ENCODE measurements around the gene TIGD7. TPM values are rescaled to one million over a fixed set of nuclear protein-coding genes. Genes with fewer than 3 reads are reported as not detected.

TIGD7 gene, protein sequence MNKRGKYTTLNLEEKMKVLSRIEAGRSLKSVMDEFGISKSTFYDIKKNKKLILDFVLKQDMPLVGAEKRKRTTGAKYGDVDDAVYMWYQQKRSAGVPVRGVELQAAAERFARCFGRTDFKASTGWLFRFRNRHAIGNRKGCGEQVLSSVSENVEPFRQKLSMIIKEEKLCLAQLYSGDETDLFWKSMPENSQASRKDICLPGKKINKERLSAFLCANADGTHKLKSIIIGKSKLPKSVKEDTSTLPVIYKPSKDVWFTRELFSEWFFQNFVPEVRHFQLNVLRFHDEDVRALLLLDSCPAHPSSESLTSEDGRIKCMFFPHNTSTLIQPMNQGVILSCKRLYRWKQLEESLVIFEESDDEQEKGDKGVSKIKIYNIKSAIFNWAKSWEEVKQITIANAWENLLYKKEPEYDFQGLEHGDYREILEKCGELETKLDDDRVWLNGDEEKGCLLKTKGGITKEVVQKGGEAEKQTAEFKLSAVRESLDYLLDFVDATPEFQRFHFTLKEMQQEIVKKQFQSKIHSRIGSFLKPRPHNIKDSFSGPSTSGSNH
- total RNA-seq = 2.3 TPM in 2 replicates

DNA sequence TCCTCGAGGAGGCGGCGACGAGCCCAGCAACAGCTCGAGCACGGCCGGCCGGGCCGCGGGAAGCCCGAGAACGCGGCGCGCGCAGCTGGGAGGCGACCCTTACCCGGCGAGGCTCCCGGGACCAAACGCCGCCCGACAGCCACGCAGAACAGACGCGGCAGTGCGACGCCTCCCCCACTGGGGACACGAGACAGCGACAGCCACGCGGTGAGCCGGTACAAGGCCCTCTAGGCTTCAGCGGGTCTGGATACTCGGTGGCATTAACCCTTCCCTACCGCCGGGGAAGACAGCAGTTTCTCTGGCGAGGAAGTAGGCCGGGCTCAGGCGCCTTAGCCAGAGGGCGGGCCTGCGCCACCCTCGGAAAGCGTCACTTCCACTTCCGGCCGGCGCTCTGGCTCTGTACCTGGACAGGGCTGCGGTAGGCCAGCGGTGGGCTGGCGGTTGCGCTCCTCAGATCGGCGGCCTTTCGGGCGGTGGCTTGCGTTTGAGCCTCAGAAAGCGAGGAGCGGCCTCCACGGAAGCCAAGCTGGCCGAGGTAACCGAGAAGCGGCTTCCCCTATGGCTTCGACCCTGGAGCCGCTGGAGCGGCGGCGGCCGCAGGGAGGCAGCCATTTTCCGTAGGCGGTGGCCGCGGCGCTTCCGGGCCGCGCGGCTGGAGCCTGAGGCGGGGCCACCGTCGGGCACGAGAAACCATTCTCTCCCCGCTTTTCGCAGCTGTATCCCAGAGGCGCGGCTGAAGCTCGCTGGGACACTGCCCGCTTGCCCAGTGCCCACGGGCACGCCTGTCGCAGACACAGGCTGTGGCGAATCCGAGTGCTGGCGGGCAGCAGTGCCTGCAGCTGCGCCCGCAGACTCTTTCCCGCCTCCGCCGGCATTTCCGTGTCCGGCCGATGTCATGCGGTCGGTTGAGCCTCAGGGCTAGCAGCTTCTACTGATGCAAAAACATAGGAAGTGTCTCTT is at the start of gene TIGD7, which contains the start of gene ZNF75A:
Gene TIGD7, minus strand, starts transcription at position 322 of the 960 bp plus-strand sequence. CDS start 4,816 bp downstream, outside the sequence.
Gene ZNF75A, plus strand, starts transcription at position 389 of the 960 bp plus-strand sequence. CDS start 2,932 bp downstream, outside the sequence.

DNA sequence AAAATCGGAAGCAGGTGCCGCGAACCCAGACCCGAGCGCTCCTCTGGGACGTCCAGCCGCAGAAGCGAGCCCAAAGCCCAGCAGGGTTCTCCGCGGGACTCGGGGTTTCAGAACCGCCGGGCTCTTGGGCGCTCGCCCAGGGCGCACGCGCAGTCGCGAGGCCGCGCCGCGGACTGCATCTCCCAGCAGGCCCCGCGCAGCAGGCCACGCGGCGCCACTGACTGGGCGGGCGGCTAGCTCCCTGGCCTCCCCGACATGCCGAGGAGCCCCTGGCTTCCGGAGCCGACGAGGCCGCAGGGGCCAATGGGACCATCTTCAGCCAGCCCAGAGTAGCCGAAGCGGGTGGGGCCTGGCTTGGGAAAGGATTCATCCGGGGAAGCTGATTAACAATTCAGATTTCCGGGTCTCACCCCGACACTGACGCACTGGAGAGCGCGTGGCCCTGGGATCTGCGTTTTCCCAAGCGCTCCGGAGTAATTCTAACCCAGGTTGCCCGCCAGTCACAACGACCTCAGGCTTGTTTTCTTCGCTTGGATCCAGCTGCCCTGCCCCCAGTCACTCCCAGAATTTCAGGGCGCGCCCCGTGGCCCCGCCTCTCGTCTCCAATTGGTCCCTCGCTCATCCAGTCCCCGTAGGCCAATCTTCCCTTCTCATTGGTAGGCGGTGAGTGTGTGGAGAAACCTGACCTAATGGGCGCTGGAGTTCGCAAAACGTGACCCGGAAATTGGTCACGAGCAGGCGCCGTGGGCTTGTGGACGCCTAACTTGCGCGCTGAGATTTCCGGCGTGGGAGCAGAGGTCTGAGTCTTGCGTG is 22.3 kb downstream of the TIGD7 start, which contains the start of gene ZNF263:
Gene ZNF263, plus strand, starts transcription at position 762 of the 813 bp plus-strand sequence. CDS start 328 bp downstream, outside the sequence.

DNA sequence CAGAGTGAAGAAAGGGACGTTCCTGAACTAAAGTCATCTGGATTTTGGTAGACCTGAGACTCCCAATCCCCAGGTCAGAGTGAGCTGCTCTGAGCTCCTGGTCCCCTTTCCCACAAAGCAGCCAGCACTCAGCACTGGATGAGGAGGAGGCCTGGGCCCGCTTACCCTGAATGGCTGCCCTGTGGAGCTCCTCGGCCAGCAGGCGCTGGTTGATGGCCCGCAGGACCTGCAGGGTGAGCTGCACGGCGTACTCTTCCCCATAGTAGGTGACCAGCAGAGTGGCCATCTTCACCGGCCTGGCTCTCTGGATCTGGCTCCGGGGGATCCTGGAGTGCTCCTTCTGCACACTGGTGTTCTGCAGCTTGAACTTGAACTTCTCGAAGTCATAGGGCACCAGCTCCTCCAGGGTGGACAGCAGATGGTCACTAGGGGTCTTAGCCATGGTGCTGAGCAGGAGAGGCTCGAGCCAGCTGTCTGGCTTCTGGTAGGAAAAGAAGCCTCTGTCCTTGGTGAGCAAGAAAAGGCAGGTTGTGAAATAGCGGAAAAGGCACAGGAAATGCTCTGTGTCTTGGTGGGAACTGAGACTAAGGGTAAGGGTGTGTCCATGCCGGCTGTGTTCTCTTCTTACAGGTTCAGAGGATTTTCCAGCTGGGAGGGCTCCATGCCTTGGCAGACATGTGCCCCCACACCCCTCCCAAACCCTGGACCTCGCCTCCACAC is 48.9 kb downstream of the TIGD7 start, which contains the start of gene MEFV:
Gene MEFV, minus strand, starts transcription at position 488 of the 720 bp plus-strand sequence. Its CDS starts 46 bp downstream, at position 442.

Other genes starting within 250 kb of the TIGD7 start
- 10.7 and 13.4 TPM in 2 replicates for gene IL32, start 239.8 kb downstream of the TIGD7 start, total RNA-seq
- not detected in 2 replicates for gene ZSCAN10, start 206.1 kb downstream of the TIGD7 start, total RNA-seq
- gene ZNF205, start 192.8 kb downstream of the TIGD7 start, total RNA-seq = 10.3 and 10.6 TPM in 2 replicates
- gene ZNF213, start 170.4 kb downstream of the TIGD7 start, total RNA-seq = 6.2 and 8.9 TPM in 2 replicates
- not detected in 2 replicates for gene OR1F1, start 117.2 kb downstream of the TIGD7 start, total RNA-seq
- gene ZNF200, start 70.3 kb downstream of the TIGD7 start, total RNA-seq = 6.1 and 9.9 TPM in 2 replicates
- not detected in 2 replicates for gene MEFV, start 48.8 kb downstream of the TIGD7 start, total RNA-seq
- gene ZNF263, start 21.9 kb downstream of the TIGD7 start, total RNA-seq = 38.0 and 49.0 TPM in 2 replicates
- gene ZNF75A, start 67 bp upstream of the TIGD7 start, total RNA-seq = 8.9 and 20.7 TPM in 2 replicates
- gene OR2C1, start 50.5 kb upstream of the TIGD7 start, total RNA-seq = 0.77 TPM in 1 of 2 replicates, not detected in the other
- 10.3 and 12.1 TPM in 2 replicates for gene ZSCAN32, start 95.6 kb upstream of the TIGD7 start, total RNA-seq
- gene ZNF174, start 95.8 kb upstream of the TIGD7 start, total RNA-seq = 6.6 and 7.0 TPM in 2 replicates
- gene ZNF597, start 138.1 kb upstream of the TIGD7 start, total RNA-seq = 1.1 and 2.5 TPM in 2 replicates
- 19.1 and 34.0 TPM in 2 replicates for gene NAA60, start 138.2 kb upstream of the TIGD7 start, total RNA-seq
- not detected in 2 replicates for gene C16orf90, start 190.1 kb upstream of the TIGD7 start, total RNA-seq
- gene CLUAP1, start 195.6 kb upstream of the TIGD7 start, total RNA-seq = 7.8 and 14.8 TPM in 2 replicates

Measured in pericardium fibroblast (primary cell).